Measurements from ENCODE around the gene MDC1. TPM values are rescaled to one million over a fixed set of nuclear protein-coding genes. Genes with fewer than 3 reads are reported as not detected.
"Not testable (repeated sequence)": the region's sequence is repeated elsewhere in the genome, so short reads cannot be mapped to it uniquely, and the experiment has no call there.

Gene MDC1
- total RNA-seq, 1 experiment from 2014 or later: 77.6 TPM

DNA sequence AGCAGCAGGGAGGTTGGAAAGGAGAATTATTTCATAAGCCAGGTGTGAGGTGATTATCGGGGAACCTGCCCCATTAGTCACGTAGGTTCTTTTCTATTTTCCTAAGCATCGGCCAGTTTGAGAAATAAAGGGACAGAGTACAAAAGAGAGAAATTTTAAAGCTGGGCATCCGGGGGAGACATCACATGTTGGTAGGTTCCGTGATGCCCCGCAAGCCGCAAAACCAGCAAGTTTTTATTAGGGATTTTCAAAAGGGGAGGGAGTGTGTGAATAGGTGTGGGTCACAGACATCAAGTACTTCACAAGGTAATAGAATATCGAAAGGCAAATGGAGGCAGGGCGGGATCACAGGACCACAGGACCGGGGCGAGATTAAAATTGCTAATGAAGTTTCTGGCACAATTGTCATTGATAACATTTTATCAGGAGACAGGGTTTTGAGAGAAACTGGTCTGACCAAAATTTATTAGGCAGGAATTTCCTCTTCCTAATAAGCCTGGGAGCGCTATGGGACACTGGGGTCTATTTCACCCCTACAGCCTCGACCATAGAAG, 47.5 kb upstream of the MDC1 start:
- H3K36me3 Mint-ChIP-seq (ENCODE audit: insufficient read depth in 1 of 3, low read depth in 3 of 3); H2BK5ac ChIP-seq (ENCODE audit: insufficient read length, low read length); H4K20me1 ChIP-seq (ENCODE audit: control insufficient read depth, insufficient read depth, insufficient read length); H3K9me3 ChIP-seq (ENCODE audit: control insufficient read depth, low read depth, low read length); H3K79me2 ChIP-seq (ENCODE audit: insufficient read depth, low read length); H3T11ph ChIP-seq (ENCODE audit: low read length); H3K23ac ChIP-seq (ENCODE audit: insufficient read length, low read depth, low read length); H2AK5ac ChIP-seq (ENCODE audit: insufficient read length, low read length); H3K27me3 ChIP-seq (ENCODE audit: insufficient read depth, low read length); H3K9me3 Mint-ChIP-seq; H4K91ac ChIP-seq (ENCODE audit: insufficient read length, low read depth, low read length); H3K23me2 ChIP-seq (ENCODE audit: insufficient read length, low read depth, low read length, poor library complexity, severe bottlenecking); H2BK12ac ChIP-seq (ENCODE audit: insufficient read length, low read depth, low read length); H3K14ac ChIP-seq (ENCODE audit: insufficient read depth, low read length); DNase-seq; H3K79me1 ChIP-seq (ENCODE audit: insufficient read depth, low read depth, low read length, poor library complexity, severe bottlenecking); H3K4ac ChIP-seq (ENCODE audit: low read depth, low read length); H3K56ac ChIP-seq (ENCODE audit: insufficient read length, low read depth, low read length); H2AFZ ChIP-seq (ENCODE audit: low read length); H2BK20ac ChIP-seq (ENCODE audit: low read depth, low read length, poor library complexity, severe bottlenecking); H3K27me3 Mint-ChIP-seq (ENCODE audit: low read depth); H2BK15ac ChIP-seq (ENCODE audit: low read depth, low read length); H4K8ac ChIP-seq (replicated peaks; ENCODE audit: insufficient read length, low read depth, low read length): not testable (repeated sequence)
- WGBS (ENCODE audit: extremely low coverage, insufficient read length, low lambda C conversion rate): no CpG with 5 or more reads among the region's 13 CpGs
- H3K27ac ChIP-seq (ENCODE audit: insufficient read length, low read depth, low read length): peak overlapping the region; percentile 85
- H3K4me1 ChIP-seq (ENCODE audit: insufficient read depth, low read length): peaks cover 28% of the 10 kb centered on the region; the same call in 1 of the 2 replicates
- peak overlapping the region; percentile 39 for H3K9ac ChIP-seq (ENCODE audit: extremely low read depth, insufficient read length, low read length)
- H3K18ac ChIP-seq (ENCODE audit: insufficient read length, low read depth, low read length): peak overlapping the region; percentile 68
- Mint-ChIP-seq H3K4me1 (peaks cover 67 to 74% of the 10 kb centered on the region in 2 experiments), H3K27ac (peak overlapping the region; percentile 58 to 98 (median 78)), H3K4me3 (peak overlapping the region; percentile 49 to 61)
- H3K4me2 ChIP-seq (ENCODE audit: insufficient read depth, insufficient read length, low read length): peak overlapping the region; percentile 52
- peak overlapping the region; percentile 44 for H4K5ac ChIP-seq (ENCODE audit: insufficient read length, low read depth, low read length)
- H2BK120ac ChIP-seq (ENCODE audit: low read depth, low read length, poor library complexity, severe bottlenecking): peak overlapping the region; percentile 84

Data from H9 (cell line).